HCT116 (cell line): ENCODE measurements around the gene EBLN2. TPM values are rescaled to one million over a fixed set of nuclear protein-coding genes. Genes with fewer than 3 reads are reported as not detected.

Source experiments
- ATAC-seq: fragments of 200-7000 bp; cut with Tn5 transposase; 2 replicates; pipeline ENCODE4 v1.9.1; 2020; ENCODE audit warnings: mild to moderate bottlenecking, moderate library complexity
- BruUV-seq: library from RNA; stranded (reverse); fragments of 400-500 nt; replicated peaks from 2 replicates; lab custom pipeline; 2021; lab: Mats Ljungman, UMichigan
- CTCF ChIA-PET: fragments of 300-600 bp; sonication (Branson Sonifier 250); formaldehyde crosslinking; loops from one replicate; lab custom pipeline; 2021; ENCODE audit warnings: antibody characterized with exemption; lab: Charles Lee
- POLR2A ChIA-PET: fragments of 300-600, 350-600 bp; sonication (Branson Sonifier 250); formaldehyde crosslinking; loops from one replicate; lab custom pipeline; 2021; ENCODE audit warnings: antibody characterized with exemption; lab: Charles Lee
- RAD21 ChIA-PET, 2 experiments: fragments of 300-600 bp; sonication (Branson Sonifier 250); formaldehyde crosslinking; loops; one replicate each; lab custom pipeline; 2023; ENCODE audit warnings: low total read pairs in 2 of 2; ENCODE audit not compliant: uncharacterized antibody in 2 of 2, unreplicated experiment in 2 of 2, low non-redundant PET in 1 of 2; lab: Charles Lee
- DNase-seq: peaks from one replicate; pipeline ENCODE4 v3.0.0-alpha.2; 2010; ENCODE audit warnings: low read depth, low spot score
- H2AFZ ChIP-seq: fragments of 200-600 bp; shearing (Covaris generic), sonication (generic); 2 replicates; pipeline ENCODE4 v1.6.1; 2017; ENCODE audit warnings: low read depth, mixed run types, mixed read lengths, antibody characterized with exemption, low read length; ENCODE audit not compliant: poor library complexity, severe bottlenecking
- H3K27ac ChIP-seq: 2 replicates; pipeline ENCODE4 v1.5.1; 2012; ENCODE audit warnings: low read depth, low read length
- H3K27me3 ChIP-seq: fragments of 200-600 bp; sonication (generic); 2 replicates; pipeline ENCODE4 v1.6.1; 2016; ENCODE audit warnings: mixed run types, low read length, mixed read lengths; ENCODE audit not compliant: insufficient read depth
- H3K36me3 ChIP-seq, 2 experiments: fragments of 200-500 bp in 1 of 2; fragments of 200-600 bp in 1 of 2; sonication (Bioruptor generic) in 1 of 2; sonication (generic) in 1 of 2; 2 replicates each; pipeline versions ENCODE4 v1.5.1 to v1.6.1; 2014 to 2016; ENCODE audit warnings: low read length in 2 of 2, inconsistent platforms in 1 of 2, mixed read lengths in 1 of 2, mixed run types in 1 of 2; ENCODE audit not compliant: insufficient read depth in 2 of 2, control insufficient read depth in 1 of 2
- H3K4me1 ChIP-seq, 2 experiments: fragments of 200-600 bp in 1 of 2; sonication (generic) in 1 of 2; 2 replicates each; pipeline versions ENCODE4 v1.5.1 to v1.6.1; 2012 to 2017; ENCODE audit warnings: low read length in 2 of 2, inconsistent platforms in 1 of 2, mild to moderate bottlenecking in 1 of 2, mixed read lengths in 1 of 2, mixed run types in 1 of 2, moderate library complexity in 1 of 2; ENCODE audit not compliant: insufficient read depth in 2 of 2, control insufficient read depth in 1 of 2
- H3K4me2 ChIP-seq: fragments of 200-600 bp; sonication (generic); 2 replicates; pipeline ENCODE4 v1.6.1; 2017; ENCODE audit warnings: mixed run types, low read length, mixed read lengths
- H3K4me3 ChIP-seq, 2 experiments: fragments of 200-600 bp in 1 of 2; sonication (generic) in 1 of 2; replicated peaks in 1 of 2; 2 replicates each; pipeline ENCODE4 v1.5.1; 2011 to 2016; ENCODE audit warnings: low read length in 2 of 2, control low read depth in 1 of 2, low read depth in 1 of 2, mild to moderate bottlenecking in 1 of 2, mixed read lengths in 1 of 2, mixed run types in 1 of 2
- H3K79me2 ChIP-seq: fragments of 200-600 bp; sonication (generic); 2 replicates; pipeline ENCODE4 v1.6.1; 2017; ENCODE audit warnings: mild to moderate bottlenecking, mixed run types, low read length, moderate library complexity, mixed read lengths; ENCODE audit not compliant: insufficient read depth
- H3K9ac ChIP-seq: fragments of 200-600 bp; sonication (generic); 2 replicates; pipeline ENCODE4 v1.6.1; 2016; ENCODE audit warnings: low read length, mixed read lengths
- H3K9me2 ChIP-seq: fragments of 200-600 bp; sonication (generic), shearing (Covaris generic); 2 replicates; pipeline ENCODE4 v1.6.1; 2017; ENCODE audit warnings: mixed run types, mild to moderate bottlenecking, moderate library complexity; ENCODE audit not compliant: insufficient read depth
- H3K9me3 ChIP-seq, 2 experiments: fragments of 200-500 bp in 1 of 2; fragments of 200-600 bp in 1 of 2; sonication (Bioruptor generic) in 1 of 2; sonication (generic) in 1 of 2; 2 replicates each; pipeline ENCODE4 v1.6.1; 2014 to 2017; ENCODE audit warnings: low read length in 2 of 2, mixed read lengths in 2 of 2, inconsistent platforms in 1 of 2, low read depth in 1 of 2, mild to moderate bottlenecking in 1 of 2, mixed run types in 1 of 2, moderate library complexity in 1 of 2; ENCODE audit not compliant: control insufficient read depth in 1 of 2, insufficient read depth in 1 of 2
- H4K20me1 ChIP-seq: fragments of 200-600 bp; sonication (generic), shearing (Covaris generic); 2 replicates; pipeline ENCODE4 v1.6.1; 2017; ENCODE audit warnings: mixed run types, mild to moderate bottlenecking, moderate library complexity; ENCODE audit not compliant: insufficient read depth
- ATF3 ChIP-seq: IDR thresholded peaks from 2 replicates; pipeline ENCODE4 v1.6.1; 2012
- CBX3 ChIP-seq: IDR thresholded peaks from 2 replicates; pipeline ENCODE4 v1.6.1; 2012; ENCODE audit warnings: low read depth
- CEBPB ChIP-seq: IDR thresholded peaks from 2 replicates; pipeline ENCODE4 v1.6.1; 2012; ENCODE audit warnings: low read depth
- EGR1 ChIP-seq: IDR thresholded peaks from 2 replicates; pipeline ENCODE4 v1.6.1; 2012; ENCODE audit warnings: low read depth
- EZH2 ChIP-seq: fragments of 200-600 bp; sonication (generic); IDR thresholded peaks from 2 replicates; pipeline ENCODE4 v1.6.1; 2017; ENCODE audit warnings: antibody characterized with exemption, mixed run types
- EZH2phosphoT487 ChIP-seq: fragments of 200-600 bp; IDR thresholded peaks from 2 replicates; pipeline ENCODE4 v1.6.1; 2018; ENCODE audit warnings: antibody characterized with exemption, borderline replicate concordance
- FOSL1 ChIP-seq: IDR thresholded peaks from 2 replicates; pipeline ENCODE4 v1.6.1; 2012; ENCODE audit warnings: low read depth
- POLR2A ChIP-seq: IDR thresholded peaks from 2 replicates; pipeline ENCODE4 v1.7.0; 2011; ENCODE audit warnings: borderline replicate concordance; ENCODE audit not compliant: insufficient read depth, insufficient read length; ENCODE audit errors: extremely low read depth
- POLR2AphosphoS5 ChIP-seq: IDR thresholded peaks from 2 replicates; pipeline ENCODE4 v1.6.1; 2011; ENCODE audit warnings: mild to moderate bottlenecking, low read depth, low read length, moderate library complexity
- RAD21 ChIP-seq: IDR thresholded peaks from 2 replicates; pipeline ENCODE4 v1.6.1; 2012; ENCODE audit warnings: low read depth, mild to moderate bottlenecking
- REST ChIP-seq: IDR thresholded peaks from 2 replicates; pipeline ENCODE4 v1.6.1; 2012; ENCODE audit warnings: low read depth
- SIN3A ChIP-seq: IDR thresholded peaks from 2 replicates; pipeline ENCODE4 v1.6.1; 2012; ENCODE audit warnings: low read depth
- SP1 ChIP-seq: IDR thresholded peaks from 2 replicates; pipeline ENCODE4 v1.6.1; 2012; ENCODE audit warnings: low read depth
- SRF ChIP-seq: IDR thresholded peaks from 2 replicates; pipeline ENCODE4 v1.6.1; 2012; ENCODE audit warnings: low read depth
- TCF7L2 ChIP-seq: IDR thresholded peaks from 2 replicates; pipeline ENCODE4 v1.7.0; 2011; ENCODE audit warnings: borderline replicate concordance, inconsistent platforms; ENCODE audit not compliant: insufficient read depth, insufficient read length; ENCODE audit errors: extremely low read depth
- YY1 ChIP-seq: IDR thresholded peaks from 2 replicates; pipeline ENCODE4 v1.6.1; 2011; ENCODE audit warnings: low read length, low read depth, moderate library complexity, mild to moderate bottlenecking; ENCODE audit not compliant: insufficient replicate concordance; ENCODE audit errors: extremely low read depth
- ZFX ChIP-seq: fragments of 450-650 bp; IDR thresholded peaks from 2 replicates; pipeline ENCODE4 v1.6.1; 2017
- ZNF274 ChIP-seq: fragments of 200-500 bp; sonication (Bioruptor generic); IDR thresholded peaks from 2 replicates; pipeline ENCODE4 v1.6.1; 2014; ENCODE audit warnings: mild to moderate bottlenecking, low read depth, low read length, inconsistent platforms
- intact Hi-C: fragments of 100-400 bp; cut with micrococcal nuclease; formaldehyde crosslinking; loops from 2 replicates; pipeline ENCODE4 v1.10.0; 2022
- total RNA-seq: library from RNA; stranded (reverse); gene quantifications from one replicate; pipeline ENCODE4 v1.2.1, GENCODE V29; 2021; ENCODE audit not compliant: unreplicated experiment
- TF ChIP-seq, protein P1 (sequence below): IDR thresholded peaks from 2 replicates; pipeline ENCODE4 v1.6.1; 2011; ENCODE audit warnings: mild to moderate bottlenecking, low read length, moderate library complexity; ENCODE audit not compliant: insufficient replicate concordance; ENCODE audit errors: extremely low read depth
- TF ChIP-seq, protein P2 (sequence below): IDR thresholded peaks from 2 replicates; pipeline ENCODE4 v1.6.1; 2012

Gene EBLN2
- total RNA-seq, 1 experiment from 2014 or later: 5.1 TPM

DNA sequence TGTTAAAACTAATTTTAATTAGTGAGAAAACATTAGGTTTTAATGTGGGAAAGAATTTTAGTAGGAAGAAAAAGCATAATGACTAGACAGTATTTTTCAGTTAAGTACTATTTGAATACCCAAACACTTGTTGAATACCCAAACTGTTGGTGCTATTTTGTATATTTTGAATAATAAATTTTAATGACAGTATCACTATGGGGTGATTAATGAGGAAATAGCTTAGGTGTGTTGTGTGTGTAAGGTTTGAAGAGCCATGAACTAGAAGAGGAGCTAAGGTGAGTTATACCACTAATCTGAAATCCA, 4.7 kb upstream of the EBLN2 start:
- intact Hi-C loops: loop anchor here (1.0 kb wide), 2 partner anchors 117 to 205 kb away; no protein-coding TSS in a partner anchor

More for the DNA sequence above, 4.7 kb upstream of the EBLN2 start:
- H4K20me1 ChIP-seq: peaks cover 35% of the 10 kb centered on the region
- ChIA-PET POLR2A (no interaction called here), RAD21 (interaction anchor here in 1 of 2 experiments (1.9 kb wide), 1 partner anchor 206 kb away, joined by 9 read pairs; no protein-coding TSS in a partner anchor), CTCF (interaction anchor here (0.7 to 3.6 kb wide), 17 partner anchors 10 to 250 kb away, joined by 3 to 60 read pairs (median 4); partner anchors contain the start of gene GXYLT2)
- BruUV-seq: no TSS peak
- H3K9ac ChIP-seq: no peak overlapping the region
- no peak overlapping the region for H3K4me3 ChIP-seq
- H3K27ac ChIP-seq: no peak overlapping the region
- H2AFZ ChIP-seq: no peak overlapping the region
- H3K4me1 ChIP-seq: no peaks in the 10 kb centered on the region
- DNase-seq (no peak), ATAC-seq (no peak)
- H3K27me3 ChIP-seq: no peaks in the 10 kb centered on the region
- no peak for TF ChIP-seq REST
- TF ChIP-seq POLR2A: no peak
- no peak for TF ChIP-seq POLR2AphosphoS5
- no peak for TF ChIP-seq CBX3
- no peak for TF ChIP-seq TCF7L2
- TF ChIP-seq, protein P1, sequence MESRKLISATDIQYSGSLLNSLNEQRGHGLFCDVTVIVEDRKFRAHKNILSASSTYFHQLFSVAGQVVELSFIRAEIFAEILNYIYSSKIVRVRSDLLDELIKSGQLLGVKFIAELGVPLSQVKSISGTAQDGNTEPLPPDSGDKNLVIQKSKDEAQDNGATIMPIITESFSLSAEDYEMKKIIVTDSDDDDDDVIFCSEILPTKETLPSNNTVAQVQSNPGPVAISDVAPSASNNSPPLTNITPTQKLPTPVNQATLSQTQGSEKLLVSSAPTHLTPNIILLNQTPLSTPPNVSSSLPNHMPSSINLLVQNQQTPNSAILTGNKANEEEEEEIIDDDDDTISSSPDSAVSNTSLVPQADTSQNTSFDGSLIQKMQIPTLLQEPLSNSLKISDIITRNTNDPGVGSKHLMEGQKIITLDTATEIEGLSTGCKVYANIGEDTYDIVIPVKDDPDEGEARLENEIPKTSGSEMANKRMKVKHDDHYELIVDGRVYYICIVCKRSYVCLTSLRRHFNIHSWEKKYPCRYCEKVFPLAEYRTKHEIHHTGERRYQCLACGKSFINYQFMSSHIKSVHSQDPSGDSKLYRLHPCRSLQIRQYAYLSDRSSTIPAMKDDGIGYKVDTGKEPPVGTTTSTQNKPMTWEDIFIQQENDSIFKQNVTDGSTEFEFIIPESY: no peak
- no peak for TF ChIP-seq CEBPB
- no peak for TF ChIP-seq RAD21
- no peak for TF ChIP-seq EZH2phosphoT487
- no peak for TF ChIP-seq SP1
- TF ChIP-seq SRF: no peak
- TF ChIP-seq FOSL1: no peak
- TF ChIP-seq YY1: no peak
- no peak for TF ChIP-seq ZFX
- TF ChIP-seq, protein P2, sequence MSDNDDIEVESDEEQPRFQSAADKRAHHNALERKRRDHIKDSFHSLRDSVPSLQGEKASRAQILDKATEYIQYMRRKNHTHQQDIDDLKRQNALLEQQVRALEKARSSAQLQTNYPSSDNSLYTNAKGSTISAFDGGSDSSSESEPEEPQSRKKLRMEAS: no peak
- TF ChIP-seq ZNF274: no peak
- no peak for TF ChIP-seq ATF3
- no peak for TF ChIP-seq EZH2
- no peak for TF ChIP-seq SIN3A
- TF ChIP-seq EGR1: no peak
- H3K4me2 ChIP-seq: no peak overlapping the region
- H3K9me3 ChIP-seq: no peaks in the 10 kb centered on the region
- peaks cover 2 to 5% of the 10 kb centered on the region in 2 experiments; a peak in 1 of 4 replicates for H3K36me3 ChIP-seq
- H3K9me2 ChIP-seq: no peaks in the 10 kb centered on the region
- peaks cover 19% of the 10 kb centered on the region for H3K79me2 ChIP-seq
